Suprapubic skin (tissue), 4 donors: Measurements from ENCODE around the gene HPSE2.

Experiments
- POLR2A ChIP-seq, 2 donors: fragments of 450-650 bp; IDR thresholded peaks; one replicate each; pipeline ENCODE4 v1.6.1; 2017; ENCODE audit warnings: antibody characterized with exemption in 2 of 2, mild to moderate bottlenecking in 2 of 2, moderate library complexity in 2 of 2
- POLR2AphosphoS5 ChIP-seq, 3 donors: sonication (generic); formaldehyde crosslinking; IDR thresholded peaks; one replicate each; pipeline ENCODE4 v1.6.1; 2017; ENCODE audit warnings: antibody characterized with exemption in 3 of 3
- TF ChIP-seq, protein P1 (sequence below), 2 donors: fragments of 200-600 bp in 1 of 2; fragments of 450-650 bp in 1 of 2; sonication (generic) in 1 of 2; IDR thresholded peaks; one replicate each; pipeline ENCODE4 v1.5.1; 2016 to 2019; ENCODE audit warnings: antibody characterized with exemption in 2 of 2, mild to moderate bottlenecking in 1 of 2, moderate library complexity in 1 of 2

DNA sequence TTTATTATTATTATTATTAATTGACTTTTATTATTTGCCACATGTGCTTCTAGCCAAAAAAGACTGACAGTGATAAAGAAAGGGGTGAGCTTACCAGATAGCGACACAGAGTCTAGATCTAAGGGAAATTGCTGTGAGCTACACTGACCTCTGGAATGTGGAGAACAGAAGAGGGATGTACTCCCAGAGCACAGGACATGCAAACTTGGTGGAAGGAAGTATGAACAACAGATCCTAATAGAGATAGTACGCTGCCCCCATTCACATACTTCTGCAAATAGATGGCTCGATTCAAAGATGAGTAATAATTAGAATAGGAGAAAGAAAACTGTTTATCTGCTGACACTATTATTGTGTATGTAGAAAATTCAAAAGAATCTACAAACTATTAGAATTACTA is 679.6 kb downstream of the HPSE2 start:
- TF ChIP-seq, protein P1, sequence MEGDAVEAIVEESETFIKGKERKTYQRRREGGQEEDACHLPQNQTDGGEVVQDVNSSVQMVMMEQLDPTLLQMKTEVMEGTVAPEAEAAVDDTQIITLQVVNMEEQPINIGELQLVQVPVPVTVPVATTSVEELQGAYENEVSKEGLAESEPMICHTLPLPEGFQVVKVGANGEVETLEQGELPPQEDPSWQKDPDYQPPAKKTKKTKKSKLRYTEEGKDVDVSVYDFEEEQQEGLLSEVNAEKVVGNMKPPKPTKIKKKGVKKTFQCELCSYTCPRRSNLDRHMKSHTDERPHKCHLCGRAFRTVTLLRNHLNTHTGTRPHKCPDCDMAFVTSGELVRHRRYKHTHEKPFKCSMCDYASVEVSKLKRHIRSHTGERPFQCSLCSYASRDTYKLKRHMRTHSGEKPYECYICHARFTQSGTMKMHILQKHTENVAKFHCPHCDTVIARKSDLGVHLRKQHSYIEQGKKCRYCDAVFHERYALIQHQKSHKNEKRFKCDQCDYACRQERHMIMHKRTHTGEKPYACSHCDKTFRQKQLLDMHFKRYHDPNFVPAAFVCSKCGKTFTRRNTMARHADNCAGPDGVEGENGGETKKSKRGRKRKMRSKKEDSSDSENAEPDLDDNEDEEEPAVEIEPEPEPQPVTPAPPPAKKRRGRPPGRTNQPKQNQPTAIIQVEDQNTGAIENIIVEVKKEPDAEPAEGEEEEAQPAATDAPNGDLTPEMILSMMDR (IDR thresholded peaks at IDR 0.05), result no peak
- TF ChIP-seq POLR2A (IDR thresholded peaks at IDR 0.05) (no peak), POLR2AphosphoS5 (IDR thresholded peaks at IDR 0.05) (no peak)
